Smooth muscle cell (in vitro differentiated cells): ENCODE results near the gene CHCHD3. TPM values are rescaled to one million over a fixed set of nuclear protein-coding genes. Genes with fewer than 3 reads are reported as not detected.

Source experiments
- DNase-seq: peaks from one replicate; lab custom pipeline; 2025; ENCODE audit not compliant: unreplicated experiment; lab: John Stamatoyannopoulos, UW
- H2AFZ ChIP-seq: fragments of 200-600 bp; sonication (generic); 2 replicates; pipeline ENCODE4 v1.6.0; 2016; ENCODE audit warnings: antibody characterized with exemption, low read depth, mild to moderate bottlenecking
- H3F3A ChIP-seq: fragments of 200-600 bp; sonication (generic); 2 replicates; pipeline ENCODE4 v1.6.0; 2017; ENCODE audit warnings: antibody characterized with exemption, low read depth
- H3K27ac ChIP-seq: fragments of 200-600 bp; sonication (generic); 2 replicates; pipeline ENCODE4 v1.5.1; 2016; ENCODE audit warnings: low read depth, mild to moderate bottlenecking
- H3K27me3 ChIP-seq: fragments of 200-600 bp; sonication (generic); 2 replicates; pipeline ENCODE4 v1.6.1; 2016; ENCODE audit warnings: low read depth, mild to moderate bottlenecking
- H3K36me3 ChIP-seq: fragments of 200-600 bp; sonication (generic); 2 replicates; pipeline ENCODE4 v1.5.1; 2016; ENCODE audit warnings: low read depth
- H3K4me1 ChIP-seq: fragments of 200-600 bp; sonication (generic); 2 replicates; pipeline ENCODE4 v1.5.1; 2016; ENCODE audit warnings: low read depth
- H3K4me2 ChIP-seq: fragments of 200-600 bp; sonication (generic); 2 replicates; pipeline ENCODE4 v1.6.0; 2016; ENCODE audit warnings: mild to moderate bottlenecking
- H3K4me3 ChIP-seq: fragments of 200-600 bp; sonication (generic); 2 replicates; pipeline ENCODE4 v1.5.1; 2016; ENCODE audit warnings: mild to moderate bottlenecking
- H3K79me2 ChIP-seq: fragments of 200-600 bp; sonication (generic); 2 replicates; pipeline ENCODE4 v1.6.0; 2016; ENCODE audit warnings: low read depth, mild to moderate bottlenecking
- H3K9ac ChIP-seq: fragments of 200-600 bp; sonication (generic); 2 replicates; pipeline ENCODE4 v1.6.0; 2016; ENCODE audit warnings: low read depth
- H3K9me3 ChIP-seq: fragments of 200-600 bp; sonication (generic); replicated peaks from 2 replicates; pipeline ENCODE4 v1.5.1; 2016; ENCODE audit warnings: low read depth
- H4K20me1 ChIP-seq: fragments of 200-600 bp; sonication (generic); 2 replicates; pipeline ENCODE4 v1.6.0; 2016; ENCODE audit warnings: low read depth
- WGBS: methylation state at CpG from one replicate; pipeline ENCODE4 v1.1.7; 2016; ENCODE audit warnings: low lambda C conversion rate; 5-methylcytosine and 5-hydroxymethylcytosine counted together
- polyA plus RNA-seq: library from polyadenylated mRNA; unstranded; fragments of >200 nt; fragmentation: Nextera tagmentation; extraction: Ambion mirVana; gene quantifications from 2 replicates; pipeline ENCODE4 v1.2.1, GENCODE V29; 2016
- total RNA-seq: library from RNA; depleted of rRNA; stranded (reverse); fragments of >200 nt; gene quantifications from 2 replicates; pipeline ENCODE4 v1.2.3, GENCODE V29; 2014
- TF ChIP-seq, protein P1 (sequence below): fragments of 200-600 bp; sonication (generic); IDR thresholded peaks from 2 replicates; pipeline ENCODE4 v1.5.1; 2017; ENCODE audit warnings: borderline replicate concordance, mild to moderate bottlenecking, antibody characterized with exemption; ENCODE audit not compliant: insufficient read depth, poor library complexity, severe bottlenecking

Gene CHCHD3
- total and polyA plus RNA-seq, 2 experiments from 2014 or later, result 49.8 to 59.2 TPM

DNA sequence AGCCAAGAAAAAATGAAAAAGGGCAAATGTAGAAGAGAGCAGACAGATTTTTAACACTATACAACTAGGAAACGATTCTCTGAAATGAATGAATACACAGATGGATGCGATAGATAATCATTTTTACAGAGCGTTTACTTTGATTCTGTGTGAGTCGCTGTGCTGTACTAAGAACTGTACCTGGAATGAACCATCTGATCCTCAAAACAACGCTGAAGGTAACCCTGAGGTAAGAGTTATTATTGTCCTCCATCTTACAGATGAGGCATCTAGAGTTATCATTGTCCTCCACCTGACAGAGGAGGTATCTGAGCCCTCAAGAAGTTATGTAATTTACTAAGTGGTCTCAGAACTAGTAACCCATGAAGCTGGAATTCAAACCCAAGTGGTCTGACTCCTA, 80.2 kb downstream of the CHCHD3 start:
- Histone ChIP-seq H3K9ac (no peak overlapping the region), H3K79me2 (peaks cover 76% of the 10 kb centered on the region), H3K27me3 (no peaks in the 10 kb centered on the region), H3K9me3 (no peaks in the 10 kb centered on the region), H3K27ac (no peak overlapping the region), H3K36me3 (no peaks in the 10 kb centered on the region), H4K20me1 (peaks cover 81% of the 10 kb centered on the region), H3K4me3 (no peak overlapping the region), H2AFZ (no peak overlapping the region), H3K4me1 (peaks cover 40% of the 10 kb centered on the region), H3K4me2 (no peak overlapping the region), H3F3A (no peaks in the 10 kb centered on the region)
- TF ChIP-seq, protein P1, sequence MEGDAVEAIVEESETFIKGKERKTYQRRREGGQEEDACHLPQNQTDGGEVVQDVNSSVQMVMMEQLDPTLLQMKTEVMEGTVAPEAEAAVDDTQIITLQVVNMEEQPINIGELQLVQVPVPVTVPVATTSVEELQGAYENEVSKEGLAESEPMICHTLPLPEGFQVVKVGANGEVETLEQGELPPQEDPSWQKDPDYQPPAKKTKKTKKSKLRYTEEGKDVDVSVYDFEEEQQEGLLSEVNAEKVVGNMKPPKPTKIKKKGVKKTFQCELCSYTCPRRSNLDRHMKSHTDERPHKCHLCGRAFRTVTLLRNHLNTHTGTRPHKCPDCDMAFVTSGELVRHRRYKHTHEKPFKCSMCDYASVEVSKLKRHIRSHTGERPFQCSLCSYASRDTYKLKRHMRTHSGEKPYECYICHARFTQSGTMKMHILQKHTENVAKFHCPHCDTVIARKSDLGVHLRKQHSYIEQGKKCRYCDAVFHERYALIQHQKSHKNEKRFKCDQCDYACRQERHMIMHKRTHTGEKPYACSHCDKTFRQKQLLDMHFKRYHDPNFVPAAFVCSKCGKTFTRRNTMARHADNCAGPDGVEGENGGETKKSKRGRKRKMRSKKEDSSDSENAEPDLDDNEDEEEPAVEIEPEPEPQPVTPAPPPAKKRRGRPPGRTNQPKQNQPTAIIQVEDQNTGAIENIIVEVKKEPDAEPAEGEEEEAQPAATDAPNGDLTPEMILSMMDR, result no peak
- WGBS, result 97% methylated on average over 5 of the region's 5 CpGs
- DNase-seq, result no peak

GRCh38 chr7:132999845-133000244, 82.0 kb downstream of the CHCHD3 start:
- H3K27ac ChIP-seq, result no peak overlapping the region
- DNase-seq, result no peak
- no peaks in the 10 kb centered on the region for H3K36me3 ChIP-seq
- H3K79me2 ChIP-seq, result peaks cover 77% of the 10 kb centered on the region
- peaks cover 47% of the 10 kb centered on the region for H3K4me1 ChIP-seq
- H3K4me3 ChIP-seq, result no peak overlapping the region
- 91% methylated on average over 1 of the region's 1 CpG for WGBS
- H2AFZ ChIP-seq, result no peak overlapping the region
- no peak overlapping the region for H3K4me2 ChIP-seq
- H4K20me1 ChIP-seq, result peaks cover 88% of the 10 kb centered on the region
- no peak overlapping the region for H3K9ac ChIP-seq
- TF ChIP-seq, protein P1, result no peak
- H3F3A ChIP-seq, result no peaks in the 10 kb centered on the region
- H3K9me3 ChIP-seq, result no peaks in the 10 kb centered on the region
- no peaks in the 10 kb centered on the region for H3K27me3 ChIP-seq

GRCh38 chr7:132998763-132999162, 83.1 kb downstream of the CHCHD3 start:
- Histone ChIP-seq H3K9me3 (no peaks in the 10 kb centered on the region), H3F3A (no peaks in the 10 kb centered on the region), H4K20me1 (peaks cover 93% of the 10 kb centered on the region), H2AFZ (no peak overlapping the region), H3K79me2 (peaks cover 82% of the 10 kb centered on the region), H3K4me1 (peaks cover 47% of the 10 kb centered on the region), H3K27me3 (no peaks in the 10 kb centered on the region), H3K4me3 (no peak overlapping the region), H3K27ac (no peak overlapping the region), H3K4me2 (no peak overlapping the region), H3K36me3 (no peaks in the 10 kb centered on the region), H3K9ac (no peak overlapping the region)
- 78% methylated on average over 1 of the region's 1 CpG for WGBS
- DNase-seq, result no peak
- TF ChIP-seq, protein P1, result no peak

- Histone ChIP-seq H3K4me3 (no peak overlapping the region), H4K20me1 (peaks cover 95% of the 10 kb centered on the region), H3K4me2 (no peak overlapping the region), H3K9ac (no peak overlapping the region), H3K27ac (no peak overlapping the region), H3K4me1 (peaks cover 50% of the 10 kb centered on the region), H3K9me3 (no peaks in the 10 kb centered on the region), H2AFZ (no peak overlapping the region), H3K79me2 (peaks cover 77% of the 10 kb centered on the region), H3F3A (no peaks in the 10 kb centered on the region), H3K36me3 (no peaks in the 10 kb centered on the region), H3K27me3 (no peaks in the 10 kb centered on the region)
- no peak for DNase-seq
- TF ChIP-seq, protein P1, result no peak
- WGBS, result 88% methylated on average over 1 of the region's 1 CpG
Measured at GRCh38 chr7:132997505-132997904, 84.4 kb downstream of the CHCHD3 start.
